Measurements from ENCODE around the gene PDPN.

PDPN gene

GRCh38 chr1:13577846-13578245 is 5.8 kb upstream of the PDPN start:
- no peak for DNase-seq (ENCODE audit: low read depth in 2 of 2)

- no peak for DNase-seq (ENCODE audit: low read depth in 2 of 2)
Measured at GRCh38 chr1:13581446-13581845, 2.2 kb upstream of the PDPN start.

GRCh38 chr1:13582713-13583443 is 754 bp upstream of the PDPN start:
- DNase-seq (ENCODE audit: low read depth in 2 of 2): no peak

- no peak for DNase-seq (ENCODE audit: low read depth in 2 of 2)
Measured at GRCh38 chr1:13583966-13584791, 547 bp downstream of the PDPN start.

- DNase-seq (ENCODE audit: low read depth in 2 of 2): no peak
Measured at GRCh38 chr1:13584876-13585611, 1.4 kb downstream of the PDPN start.

GRCh38 chr1:13585612-13585991 is 2.0 kb downstream of the PDPN start:
- DNase-seq (ENCODE audit: low read depth in 2 of 2): no peak

GRCh38 chr1:13586001-13586400 is 2.4 kb downstream of the PDPN start:
- no peak for DNase-seq (ENCODE audit: low read depth in 2 of 2)

GRCh38 chr1:13587256-13588030 is 3.8 kb downstream of the PDPN start:
- no peak for DNase-seq (ENCODE audit: low read depth in 2 of 2)

GRCh38 chr1:13588946-13589796 is 5.5 kb downstream of the PDPN start:
- no peak for DNase-seq (ENCODE audit: low read depth in 2 of 2)

GRCh38 chr1:13590486-13590885 is 6.9 kb downstream of the PDPN start:
- no peak for DNase-seq (ENCODE audit: low read depth in 2 of 2)

GRCh38 chr1:13593511-13594131 is 10.0 kb downstream of the PDPN start:
- no peak for DNase-seq (ENCODE audit: low read depth in 2 of 2)

- DNase-seq (ENCODE audit: low read depth in 2 of 2): no peak
Measured at GRCh38 chr1:13595411-13595810, 11.8 kb downstream of the PDPN start.

- DNase-seq (ENCODE audit: low read depth in 2 of 2): no peak
Measured at GRCh38 chr1:13597166-13597565, 13.5 kb downstream of the PDPN start.

GRCh38 chr1:13600762-13601453 is 17.3 kb downstream of the PDPN start:
- DNase-seq (ENCODE audit: low read depth in 2 of 2): no peak

- DNase-seq (ENCODE audit: low read depth in 2 of 2): no peak
Measured at GRCh38 chr1:13604176-13604575, 20.5 kb downstream of the PDPN start.

- DNase-seq (ENCODE audit: low read depth in 2 of 2): no peak
Measured at GRCh38 chr1:13604721-13605120, 21.1 kb downstream of the PDPN start.

GRCh38 chr1:13605159-13605558 is 21.5 kb downstream of the PDPN start:
- DNase-seq (ENCODE audit: low read depth in 2 of 2): no peak

- DNase-seq (ENCODE audit: low read depth in 2 of 2): no peak
Measured at GRCh38 chr1:13607002-13607401, 23.4 kb downstream of the PDPN start.

- DNase-seq (ENCODE audit: low read depth in 2 of 2): no peak
Measured at GRCh38 chr1:13616234-13616633, 32.6 kb downstream of the PDPN start.

- no peak for DNase-seq (ENCODE audit: low read depth in 2 of 2)
Measured at GRCh38 chr1:13617108-13617507, 33.5 kb downstream of the PDPN start.
